Endothelial cell (in vitro differentiated cells): Measurements from ENCODE around the gene CLDN14. TPM values are rescaled to one million over a fixed set of nuclear protein-coding genes. Genes with fewer than 3 reads are reported as not detected.
"Not testable (repeated sequence)": the region's sequence is repeated elsewhere in the genome, so short reads cannot be mapped to it uniquely, and the experiment has no call there.

Experiments
- DNase-seq: peaks from one replicate; pipeline ENCODE4 v3.0.0; 2021; ENCODE audit warnings: low spot score
- H3K27ac Mint-ChIP-seq: one replicate; pipeline ENCODE4 v1.8.0; 2021; ENCODE audit warnings: mixed read lengths, inconsistent platforms; ENCODE audit not compliant: unreplicated experiment
- H3K27me3 Mint-ChIP-seq: one replicate; pipeline ENCODE4 v1.8.0; 2021; ENCODE audit warnings: mild to moderate bottlenecking, moderate library complexity, mixed read lengths, inconsistent platforms; ENCODE audit not compliant: unreplicated experiment
- H3K36me3 Mint-ChIP-seq: one replicate; pipeline ENCODE4 v1.8.0; 2021; ENCODE audit warnings: mild to moderate bottlenecking, low read depth, mixed read lengths, inconsistent platforms; ENCODE audit not compliant: unreplicated experiment
- H3K4me1 Mint-ChIP-seq: one replicate; pipeline ENCODE4 v1.8.0; 2021; ENCODE audit warnings: mild to moderate bottlenecking, mixed read lengths, inconsistent platforms; ENCODE audit not compliant: unreplicated experiment
- H3K4me3 Mint-ChIP-seq: one replicate; pipeline ENCODE4 v1.8.0; 2021; ENCODE audit warnings: mild to moderate bottlenecking, mixed read lengths, inconsistent platforms; ENCODE audit not compliant: unreplicated experiment
- H3K9me3 Mint-ChIP-seq: one replicate; pipeline ENCODE4 v1.8.0; 2021; ENCODE audit warnings: mixed read lengths, inconsistent platforms; ENCODE audit not compliant: unreplicated experiment
- CTCF ChIP-seq: fragments of 200-600 bp; sonication (generic); IDR thresholded peaks from one replicate; pipeline ENCODE4 v1.5.0; 2021; ENCODE audit warnings: antibody characterized with exemption; ENCODE audit not compliant: unreplicated experiment
- total RNA-seq: library from RNA; stranded (reverse); fragmentation: NEBNext Ultra II Directional; extraction: Animal tissue kit (Norgen Biotek cat#: 25700); gene quantifications from one replicate; pipeline ENCODE4 v1.2.1, GENCODE V29; 2021; ENCODE audit not compliant: unreplicated experiment

CLDN14 gene
- total RNA-seq, 1 donor from 2014 or later, result not detected

- no peak overlapping the region for H3K4me3 Mint-ChIP-seq
- no peak for DNase-seq
Measured at GRCh38 chr21:36478207-36478701, 1.7 kb downstream of the CLDN14 start.

GRCh38 chr21:36477559-36477958, 2.4 kb downstream of the CLDN14 start:
- TF ChIP-seq CTCF, result no peak
- H3K36me3 Mint-ChIP-seq, result peaks cover 8% of the 10 kb centered on the region
- H3K27me3 Mint-ChIP-seq, result peaks cover 13% of the 10 kb centered on the region
- H3K4me3 Mint-ChIP-seq, result no peak overlapping the region
- no peak for DNase-seq
- peaks cover 11% of the 10 kb centered on the region for H3K4me1 Mint-ChIP-seq
- no peak overlapping the region for H3K27ac Mint-ChIP-seq
- no peaks in the 10 kb centered on the region for H3K9me3 Mint-ChIP-seq

More at GRCh38 chr21:36478207-36478701, 1.7 kb downstream of the CLDN14 start:
- H3K36me3 Mint-ChIP-seq, result peaks cover 8% of the 10 kb centered on the region
- no peak for TF ChIP-seq CTCF
- H3K27ac Mint-ChIP-seq, result no peak overlapping the region
- H3K4me1 Mint-ChIP-seq, result peaks cover 11% of the 10 kb centered on the region
- H3K27me3 Mint-ChIP-seq, result peaks cover 12% of the 10 kb centered on the region
- no peaks in the 10 kb centered on the region for H3K9me3 Mint-ChIP-seq

GRCh38 chr21:36477001-36477400, 2.9 kb downstream of the CLDN14 start:
- H3K27ac Mint-ChIP-seq, result no peak overlapping the region
- no peak for TF ChIP-seq CTCF
- no peak overlapping the region for H3K4me3 Mint-ChIP-seq

GRCh38 chr21:36476541-36476940, 3.4 kb downstream of the CLDN14 start:
- Mint-ChIP-seq H3K4me1 (peaks cover 11% of the 10 kb centered on the region), H3K36me3 (peaks cover 12% of the 10 kb centered on the region), H3K27me3 (peaks cover 10% of the 10 kb centered on the region)
- not testable (repeated sequence) for H3K4me3 Mint-ChIP-seq, H3K9me3 Mint-ChIP-seq, H3K27ac Mint-ChIP-seq, DNase-seq

More at GRCh38 chr21:36477001-36477400, 2.9 kb downstream of the CLDN14 start:
- peaks cover 11% of the 10 kb centered on the region for H3K36me3 Mint-ChIP-seq
- no peak for DNase-seq
- peaks cover 10% of the 10 kb centered on the region for H3K27me3 Mint-ChIP-seq
- no peaks in the 10 kb centered on the region for H3K9me3 Mint-ChIP-seq
- H3K4me1 Mint-ChIP-seq, result peaks cover 11% of the 10 kb centered on the region

GRCh38 chr21:36474591-36474990, 5.3 kb downstream of the CLDN14 start:
- Mint-ChIP-seq H3K9me3 (no peaks in the 10 kb centered on the region), H3K36me3 (peaks cover 15% of the 10 kb centered on the region), H3K4me1 (peaks cover 11% of the 10 kb centered on the region), H3K27ac (no peak overlapping the region), H3K27me3 (peaks cover 10% of the 10 kb centered on the region), H3K4me3 (no peak overlapping the region)
- DNase-seq, result no peak
- TF ChIP-seq CTCF, result no peak
